ENCODE measurements around the gene BRAF.
"Not testable (repeated sequence)": the region's sequence is repeated elsewhere in the genome, so short reads cannot be mapped to it uniquely, and the experiment has no call there.

- TF ChIP-seq, protein P1, sequence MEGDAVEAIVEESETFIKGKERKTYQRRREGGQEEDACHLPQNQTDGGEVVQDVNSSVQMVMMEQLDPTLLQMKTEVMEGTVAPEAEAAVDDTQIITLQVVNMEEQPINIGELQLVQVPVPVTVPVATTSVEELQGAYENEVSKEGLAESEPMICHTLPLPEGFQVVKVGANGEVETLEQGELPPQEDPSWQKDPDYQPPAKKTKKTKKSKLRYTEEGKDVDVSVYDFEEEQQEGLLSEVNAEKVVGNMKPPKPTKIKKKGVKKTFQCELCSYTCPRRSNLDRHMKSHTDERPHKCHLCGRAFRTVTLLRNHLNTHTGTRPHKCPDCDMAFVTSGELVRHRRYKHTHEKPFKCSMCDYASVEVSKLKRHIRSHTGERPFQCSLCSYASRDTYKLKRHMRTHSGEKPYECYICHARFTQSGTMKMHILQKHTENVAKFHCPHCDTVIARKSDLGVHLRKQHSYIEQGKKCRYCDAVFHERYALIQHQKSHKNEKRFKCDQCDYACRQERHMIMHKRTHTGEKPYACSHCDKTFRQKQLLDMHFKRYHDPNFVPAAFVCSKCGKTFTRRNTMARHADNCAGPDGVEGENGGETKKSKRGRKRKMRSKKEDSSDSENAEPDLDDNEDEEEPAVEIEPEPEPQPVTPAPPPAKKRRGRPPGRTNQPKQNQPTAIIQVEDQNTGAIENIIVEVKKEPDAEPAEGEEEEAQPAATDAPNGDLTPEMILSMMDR (optimal IDR thresholded peaks at IDR 0.05 in 1 of 3, IDR thresholded peaks at IDR 0.05 in 1 of 3, conservative IDR thresholded peaks at IDR 0.05 in 1 of 3; ENCODE audit: extremely low read depth in 1 of 3, insufficient read depth in 2 of 3, low read length in 3 of 3) = not testable (repeated sequence)
- TF ChIP-seq EZH2 (IDR thresholded peaks at IDR 0.05; ENCODE audit: low read length) = not testable (repeated sequence)
Measured at GRCh38 chr7:140817383-140817782, 107.3 kb downstream of the BRAF start.
